ENCODE measurements around the gene PATJ. TPM values are rescaled to one million over a fixed set of nuclear protein-coding genes. Genes with fewer than 3 reads are reported as not detected.

Gene PATJ
- total and polyA plus RNA-seq, 2 of the 13 experiments (the other 11 are each of a cell fraction or from before 2014, with no cell fraction given): 6.2 to 16.8 TPM

DNA sequence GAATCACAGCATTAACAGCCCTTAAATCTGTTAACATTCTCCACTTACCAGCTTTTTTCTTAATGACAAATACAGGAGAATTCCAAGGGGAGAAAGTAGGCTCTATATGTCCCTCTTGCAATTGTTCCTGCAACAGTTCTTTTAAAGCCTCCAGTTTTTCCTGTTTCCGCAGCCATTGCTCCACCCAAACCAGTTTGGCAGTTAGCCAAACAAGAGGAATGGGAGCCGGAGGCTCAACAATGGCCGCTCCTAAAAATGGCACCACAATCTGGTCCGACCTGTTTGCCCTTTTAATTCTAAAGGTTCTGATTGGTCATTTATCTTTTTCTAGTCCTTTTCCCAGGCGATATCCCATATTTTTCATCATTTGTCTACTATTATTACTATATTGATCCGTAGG, 438.4 kb downstream of the PATJ start:
- FAIRE-seq: no peak
- Histone ChIP-seq H2AFZ (ENCODE audit: low read length) (no peak overlapping the region), H3K27me3 (ENCODE audit: control insufficient read depth in 1 of 2, insufficient read depth in 2 of 2, low read length in 2 of 2) (peaks cover 0 to 3% of the 10 kb centered on the region in 2 experiments; a peak in 1 of 5 replicates), H3K9ac (ENCODE audit: insufficient read depth, low read depth, low read length) (no peak overlapping the region), H3K4me3 (replicated peaks in 1 of 3; ENCODE audit: insufficient read depth in 1 of 3, low read depth in 2 of 3, low read length in 3 of 3) (no peak overlapping the region), H3K36me3 (replicated peaks in 1 of 2; ENCODE audit: control insufficient read depth in 1 of 2, insufficient read depth in 2 of 2, low read length in 2 of 2) (no peaks in the 10 kb centered on the region), H3K9me3 (ENCODE audit: low read length) (no peaks in the 10 kb centered on the region), H3K79me2 (ENCODE audit: insufficient read depth, low read length) (no peaks in the 10 kb centered on the region), H3K4me2 (ENCODE audit: low read depth, low read length) (no peak overlapping the region), H3K27ac (ENCODE audit: extremely low read length, insufficient read depth, low read length) (no peak overlapping the region), H3K4me1 (ENCODE audit: insufficient read depth, low read length) (no peaks in the 10 kb centered on the region), H4K20me1 (ENCODE audit: insufficient read depth, low read length) (no peaks in the 10 kb centered on the region)
- ChIA-PET POLR2A (no interaction called here), CTCF (ENCODE audit: low intra/inter-chr PET ratio, low total read pairs) (no interaction called here)
- no TSS peak for BruUV-seq (replicated peaks)
- DNase-seq (ENCODE audit: low spot score): no peak
- intact Hi-C loops (cut with micrococcal nuclease; ENCODE audit: unreplicated experiment) (no loop called here), in situ Hi-C loops (cut with HindIII; ENCODE audit: extremely low pct_ligation_motif_present, low pct_unique_long_range_greater_than_20kb) (no loop called here)
- 53% methylated on average over 6 of the region's 6 CpGs for WGBS (ENCODE audit: low lambda C conversion rate)
- TF ChIP-seq, protein P1, sequence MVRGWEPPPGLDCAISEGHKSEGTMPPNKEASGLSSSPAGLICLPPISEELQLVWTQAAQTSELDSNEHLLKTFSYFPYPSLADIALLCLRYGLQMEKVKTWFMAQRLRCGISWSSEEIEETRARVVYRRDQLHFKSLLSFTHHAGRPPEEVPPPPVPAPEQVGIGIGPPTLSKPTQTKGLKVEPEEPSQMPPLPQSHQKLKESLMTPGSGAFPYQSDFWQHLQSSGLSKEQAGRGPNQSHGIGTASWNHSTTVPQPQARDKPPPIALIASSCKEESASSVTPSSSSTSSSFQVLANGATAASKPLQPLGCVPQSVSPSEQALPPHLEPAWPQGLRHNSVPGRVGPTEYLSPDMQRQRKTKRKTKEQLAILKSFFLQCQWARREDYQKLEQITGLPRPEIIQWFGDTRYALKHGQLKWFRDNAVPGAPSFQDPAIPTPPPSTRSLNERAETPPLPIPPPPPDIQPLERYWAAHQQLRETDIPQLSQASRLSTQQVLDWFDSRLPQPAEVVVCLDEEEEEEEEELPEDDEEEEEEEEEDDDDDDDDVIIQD (CRISPR knock-in tag; IDR thresholded peaks at IDR 0.05; ENCODE audit: low read depth): no peak
- TF ChIP-seq ZNF124 (CRISPR knock-in tag; IDR thresholded peaks at IDR 0.05) (no peak), ZNF709 (CRISPR knock-in tag; IDR thresholded peaks at IDR 0.05) (no peak), ZNF563 (CRISPR knock-in tag; IDR thresholded peaks at IDR 0.05) (no peak), PITX1 (CRISPR knock-in tag; IDR thresholded peaks at IDR 0.05) (no peak), SOX5 (CRISPR knock-in tag; IDR thresholded peaks at IDR 0.05; ENCODE audit: borderline replicate concordance) (no peak), ZNF30 (CRISPR knock-in tag; IDR thresholded peaks at IDR 0.05) (no peak)
- TF ChIP-seq, protein P2, sequence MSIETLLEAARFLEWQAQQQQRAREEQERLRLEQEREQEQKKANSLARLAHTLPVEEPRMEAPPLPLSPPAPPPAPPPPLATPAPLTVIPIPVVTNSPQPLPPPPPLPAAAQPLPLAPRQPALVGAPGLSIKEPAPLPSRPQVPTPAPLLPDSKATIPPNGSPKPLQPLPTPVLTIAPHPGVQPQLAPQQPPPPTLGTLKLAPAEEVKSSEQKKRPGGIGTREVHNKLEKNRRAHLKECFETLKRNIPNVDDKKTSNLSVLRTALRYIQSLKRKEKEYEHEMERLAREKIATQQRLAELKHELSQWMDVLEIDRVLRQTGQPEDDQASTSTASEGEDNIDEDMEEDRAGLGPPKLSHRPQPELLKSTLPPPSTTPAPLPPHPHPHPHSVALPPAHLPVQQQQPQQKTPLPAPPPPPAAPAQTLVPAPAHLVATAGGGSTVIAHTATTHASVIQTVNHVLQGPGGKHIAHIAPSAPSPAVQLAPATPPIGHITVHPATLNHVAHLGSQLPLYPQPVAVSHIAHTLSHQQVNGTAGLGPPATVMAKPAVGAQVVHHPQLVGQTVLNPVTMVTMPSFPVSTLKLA (IDR thresholded peaks at IDR 0.05): no peak
- TF ChIP-seq, protein P3, sequence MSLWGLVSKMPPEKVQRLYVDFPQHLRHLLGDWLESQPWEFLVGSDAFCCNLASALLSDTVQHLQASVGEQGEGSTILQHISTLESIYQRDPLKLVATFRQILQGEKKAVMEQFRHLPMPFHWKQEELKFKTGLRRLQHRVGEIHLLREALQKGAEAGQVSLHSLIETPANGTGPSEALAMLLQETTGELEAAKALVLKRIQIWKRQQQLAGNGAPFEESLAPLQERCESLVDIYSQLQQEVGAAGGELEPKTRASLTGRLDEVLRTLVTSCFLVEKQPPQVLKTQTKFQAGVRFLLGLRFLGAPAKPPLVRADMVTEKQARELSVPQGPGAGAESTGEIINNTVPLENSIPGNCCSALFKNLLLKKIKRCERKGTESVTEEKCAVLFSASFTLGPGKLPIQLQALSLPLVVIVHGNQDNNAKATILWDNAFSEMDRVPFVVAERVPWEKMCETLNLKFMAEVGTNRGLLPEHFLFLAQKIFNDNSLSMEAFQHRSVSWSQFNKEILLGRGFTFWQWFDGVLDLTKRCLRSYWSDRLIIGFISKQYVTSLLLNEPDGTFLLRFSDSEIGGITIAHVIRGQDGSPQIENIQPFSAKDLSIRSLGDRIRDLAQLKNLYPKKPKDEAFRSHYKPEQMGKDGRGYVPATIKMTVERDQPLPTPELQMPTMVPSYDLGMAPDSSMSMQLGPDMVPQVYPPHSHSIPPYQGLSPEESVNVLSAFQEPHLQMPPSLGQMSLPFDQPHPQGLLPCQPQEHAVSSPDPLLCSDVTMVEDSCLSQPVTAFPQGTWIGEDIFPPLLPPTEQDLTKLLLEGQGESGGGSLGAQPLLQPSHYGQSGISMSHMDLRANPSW (CRISPR knock-in tag; IDR thresholded peaks at IDR 0.05; ENCODE audit: borderline replicate concordance): no peak
- TF ChIP-seq, protein P4, sequence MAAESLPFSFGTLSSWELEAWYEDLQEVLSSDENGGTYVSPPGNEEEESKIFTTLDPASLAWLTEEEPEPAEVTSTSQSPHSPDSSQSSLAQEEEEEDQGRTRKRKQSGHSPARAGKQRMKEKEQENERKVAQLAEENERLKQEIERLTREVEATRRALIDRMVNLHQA (CRISPR knock-in tag; IDR thresholded peaks at IDR 0.05): no peak
- no peak for ATAC-seq
